ENCODE data around the gene MINDY4. TPM values are rescaled to one million over a fixed set of nuclear protein-coding genes. Genes with fewer than 3 reads are reported as not detected.

Gene MINDY4
- total and polyA plus RNA-seq, 8 donors, result 1.6 to 22.8 (median 6.4) TPM; not detected in 1

DNA sequence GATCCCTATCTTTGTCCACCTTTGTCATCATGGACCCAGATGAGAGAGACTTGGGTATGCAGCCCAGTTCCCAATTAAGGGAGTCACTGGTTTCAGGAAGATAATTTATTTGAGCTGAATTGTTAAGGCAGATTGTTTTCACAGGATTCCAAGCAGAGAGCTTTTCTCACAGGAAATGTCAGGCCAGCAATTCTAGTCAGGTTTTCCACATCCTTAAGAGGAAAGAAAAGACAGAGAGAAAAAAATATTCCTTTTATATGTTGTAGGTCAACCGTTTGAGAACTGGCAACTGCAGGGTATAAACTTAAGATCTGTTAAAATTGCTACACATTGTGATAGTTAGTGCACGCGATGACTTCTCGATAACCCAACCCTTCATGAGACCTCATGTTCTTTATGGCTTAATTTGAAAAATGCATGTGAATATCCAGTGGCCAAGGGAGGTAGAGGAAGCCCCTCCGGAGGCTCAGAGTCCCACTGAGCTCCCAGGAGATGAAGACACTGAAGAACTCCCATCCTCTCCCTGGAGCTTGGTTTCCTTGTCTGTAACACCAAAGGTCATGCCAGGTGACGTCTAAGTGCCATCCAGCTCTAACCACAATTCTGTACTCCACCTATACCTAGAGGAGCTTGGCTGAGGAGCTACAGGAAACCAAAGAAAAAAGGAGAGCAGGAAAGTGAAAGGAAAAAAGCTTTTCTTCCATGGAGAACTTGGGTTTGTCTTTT, 45.6 kb downstream of the MINDY4 start:
- WGBS, 5 donors, result 74 to 88% (median 83%) methylated on average over 6 of the region's 6 CpGs
- Histone ChIP-seq H3K36me3 (no peaks in the 10 kb centered on the region), H3K27me3 (no peaks in the 10 kb centered on the region), H3K9me3 (no peaks in the 10 kb centered on the region), H3K27ac (peak overlapping the region in 4 of 5 donors; percentile 67 to 87 (median 72)), H3K4me3 (no peak overlapping the region), H3K4me1 (peaks cover 0 to 45% (median 12%) of the 10 kb centered on the region in 4 donors)
- DNase-seq, result no peak
- intact Hi-C loops (cut with DNase I; ENCODE audit: low total_unique reads), result no loop called here
- TF ChIP-seq, protein P1, sequence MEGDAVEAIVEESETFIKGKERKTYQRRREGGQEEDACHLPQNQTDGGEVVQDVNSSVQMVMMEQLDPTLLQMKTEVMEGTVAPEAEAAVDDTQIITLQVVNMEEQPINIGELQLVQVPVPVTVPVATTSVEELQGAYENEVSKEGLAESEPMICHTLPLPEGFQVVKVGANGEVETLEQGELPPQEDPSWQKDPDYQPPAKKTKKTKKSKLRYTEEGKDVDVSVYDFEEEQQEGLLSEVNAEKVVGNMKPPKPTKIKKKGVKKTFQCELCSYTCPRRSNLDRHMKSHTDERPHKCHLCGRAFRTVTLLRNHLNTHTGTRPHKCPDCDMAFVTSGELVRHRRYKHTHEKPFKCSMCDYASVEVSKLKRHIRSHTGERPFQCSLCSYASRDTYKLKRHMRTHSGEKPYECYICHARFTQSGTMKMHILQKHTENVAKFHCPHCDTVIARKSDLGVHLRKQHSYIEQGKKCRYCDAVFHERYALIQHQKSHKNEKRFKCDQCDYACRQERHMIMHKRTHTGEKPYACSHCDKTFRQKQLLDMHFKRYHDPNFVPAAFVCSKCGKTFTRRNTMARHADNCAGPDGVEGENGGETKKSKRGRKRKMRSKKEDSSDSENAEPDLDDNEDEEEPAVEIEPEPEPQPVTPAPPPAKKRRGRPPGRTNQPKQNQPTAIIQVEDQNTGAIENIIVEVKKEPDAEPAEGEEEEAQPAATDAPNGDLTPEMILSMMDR (IDR thresholded peaks at IDR 0.05), result no peak
- TF ChIP-seq EP300 (IDR thresholded peaks at IDR 0.05) (no peak), POLR2AphosphoS5 (IDR thresholded peaks at IDR 0.05) (no peak), POLR2A (IDR thresholded peaks at IDR 0.05) (no peak)

DNA sequence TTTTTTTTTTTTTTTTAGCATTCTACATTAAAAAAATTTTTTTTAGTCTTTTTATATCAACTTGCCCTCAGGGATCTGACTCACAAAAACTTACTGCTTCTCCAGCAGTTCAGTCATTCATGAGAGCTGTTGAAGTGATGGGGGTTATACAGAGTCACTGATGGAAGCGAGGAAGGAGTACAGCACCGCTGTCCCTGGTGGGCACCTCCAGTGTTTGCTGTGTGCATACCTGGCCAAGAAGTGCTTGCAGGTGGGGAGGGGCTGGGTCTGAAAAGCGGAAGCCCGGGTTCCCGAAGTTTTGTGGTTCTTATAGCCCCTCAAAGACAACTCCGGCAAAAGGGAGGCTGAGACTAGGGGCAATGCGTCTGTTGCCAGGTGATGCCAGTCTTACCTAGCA, 46.2 kb downstream of the MINDY4 start:
- intact Hi-C loops (cut with DNase I; ENCODE audit: low total_unique reads), result no loop called here
- WGBS, 5 donors, result 89 to 95% (median 91%) methylated on average over 7 of the region's 7 CpGs
- peak overlapping the region in 2 of 5 donors; percentile 75 to 87 for H3K27ac ChIP-seq

DNA sequence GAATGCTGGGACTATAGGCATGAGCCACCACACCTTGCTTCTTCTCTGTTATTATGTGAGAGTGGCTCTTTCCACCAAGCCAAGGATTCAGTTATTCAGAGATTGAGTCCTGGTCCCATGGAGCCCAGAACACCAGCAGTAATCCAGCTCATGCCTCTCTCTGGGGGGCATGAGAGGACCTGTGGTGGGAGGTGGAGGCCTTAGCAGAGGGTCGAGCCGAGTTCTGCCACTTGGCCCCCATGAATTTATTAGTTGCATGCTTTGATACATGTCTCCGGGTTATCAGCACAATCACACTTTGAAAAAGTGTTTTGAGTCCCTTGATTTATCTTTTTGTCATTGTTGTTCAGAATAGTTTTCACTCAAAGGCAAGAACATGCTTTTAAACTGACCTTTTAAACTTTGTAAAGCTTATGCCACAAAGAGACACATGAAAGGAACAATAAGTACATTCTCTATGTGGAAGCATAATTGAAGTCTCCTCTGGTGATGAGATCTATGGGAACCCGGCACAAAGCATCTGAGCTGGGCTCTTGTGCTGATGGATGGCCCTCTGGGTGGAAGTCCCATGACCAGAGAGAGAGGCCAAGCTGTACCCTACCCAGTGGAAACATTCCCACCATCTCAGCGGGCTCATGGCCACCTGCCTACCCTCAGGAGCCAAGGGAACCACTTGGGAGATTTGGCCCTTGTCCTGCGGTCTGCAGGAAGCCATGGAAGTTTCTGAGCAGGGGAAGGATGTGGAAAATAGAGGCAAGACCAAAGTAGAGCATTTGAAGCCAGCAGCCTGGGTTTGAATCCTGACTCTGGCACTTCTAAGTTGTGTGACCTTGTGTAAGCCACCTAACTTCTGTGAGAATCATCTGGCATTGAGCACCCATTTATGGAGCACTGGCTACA, 53.9 kb downstream of the MINDY4 start:
- Histone ChIP-seq H3K27me3 (no peaks in the 10 kb centered on the region), H3K4me1 (no peaks in the 10 kb centered on the region), H3K9me3 (no peaks in the 10 kb centered on the region), H3K27ac (peak overlapping the region in 1 of 5 donors; percentile 7), H3K4me3 (no peak overlapping the region), H3K36me3 (peaks cover 0 to 12% (median 0%) of the 10 kb centered on the region in 4 donors)
- intact Hi-C loops (cut with DNase I; ENCODE audit: low total_unique reads), result no loop called here
- WGBS, 5 donors, result 88 to 92% (median 91%) methylated on average over 5 to 6 of the region's 6 CpGs
- TF ChIP-seq, protein P1 (IDR thresholded peaks at IDR 0.05), result no peak
- TF ChIP-seq POLR2A (IDR thresholded peaks at IDR 0.05) (no peak), EP300 (IDR thresholded peaks at IDR 0.05) (no peak), POLR2AphosphoS5 (IDR thresholded peaks at IDR 0.05) (no peak)
- DNase-seq, result no peak

More for the DNA sequence above, 46.2 kb downstream of the MINDY4 start:
- no peaks in the 10 kb centered on the region for H3K27me3 ChIP-seq
- H3K4me1 ChIP-seq, result peaks cover 0 to 45% (median 12%) of the 10 kb centered on the region in 4 donors
- H3K36me3 ChIP-seq, result no peaks in the 10 kb centered on the region
- TF ChIP-seq POLR2A (IDR thresholded peaks at IDR 0.05) (no peak), EP300 (IDR thresholded peaks at IDR 0.05) (no peak), POLR2AphosphoS5 (IDR thresholded peaks at IDR 0.05) (no peak)
- TF ChIP-seq, protein P1 (IDR thresholded peaks at IDR 0.05), result no peak
- DNase-seq, result no peak
- H3K4me3 ChIP-seq, result no peak overlapping the region
- no peaks in the 10 kb centered on the region for H3K9me3 ChIP-seq

DNA sequence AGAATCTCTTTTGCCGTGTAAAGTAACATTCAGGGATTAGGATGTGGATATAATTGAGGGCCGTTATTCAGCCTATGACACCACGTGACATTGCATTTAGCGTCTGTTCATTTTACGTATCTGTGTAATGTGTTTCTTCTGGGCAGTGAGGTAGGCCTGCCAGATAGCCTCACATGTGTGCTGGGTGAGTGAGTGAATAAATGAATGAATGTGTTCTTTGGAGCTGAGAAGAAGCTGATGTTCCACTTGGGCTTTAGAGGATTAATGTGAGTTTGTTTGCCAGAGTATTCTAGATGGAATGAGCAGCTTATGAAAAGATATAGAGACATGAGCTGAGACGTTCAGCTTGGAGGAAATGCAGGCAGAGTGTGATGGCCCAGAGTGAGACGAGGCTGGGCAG, 55.0 kb downstream of the MINDY4 start:
- no peaks in the 10 kb centered on the region for H3K27me3 ChIP-seq
- H3K9me3 ChIP-seq, result no peaks in the 10 kb centered on the region
- DNase-seq, result no peak
- H3K36me3 ChIP-seq, result peaks cover 0 to 21% (median 0%) of the 10 kb centered on the region in 4 donors
- TF ChIP-seq, protein P1 (IDR thresholded peaks at IDR 0.05), result no peak
- no peak for TF ChIP-seq POLR2A (IDR thresholded peaks at IDR 0.05)
- TF ChIP-seq EP300 (IDR thresholded peaks at IDR 0.05), result no peak
- TF ChIP-seq POLR2AphosphoS5 (IDR thresholded peaks at IDR 0.05), result peak in 1 of 3 donors; percentile 19
- no peak overlapping the region for H3K4me3 ChIP-seq
- WGBS, 5 donors, result 80 to 94% (median 92%) methylated on average over 7 of the region's 7 CpGs
- H3K4me1 ChIP-seq, result no peaks in the 10 kb centered on the region
- H3K27ac ChIP-seq, result peak overlapping the region in 1 of 5 donors; percentile 6
- intact Hi-C loops (cut with DNase I; ENCODE audit: low total_unique reads), result no loop called here
